CD4-positive, alpha-beta memory T cell (primary cell): ENCODE measurements around the gene ITM2C. TPM values are rescaled to one million over a fixed set of nuclear protein-coding genes. Genes with fewer than 3 reads are reported as not detected.
A peak's percentile ranks its signal among the peaks of the same experiment; 100 is the strongest.

Source experiments
- CTCF ChIA-PET: fragments of 350-600 bp; sonication (Branson Sonifier 250); formaldehyde crosslinking; loops from one replicate; lab custom pipeline; 2021; ENCODE audit warnings: inconsistent platforms; ENCODE audit not compliant: partially characterized antibody; lab: Charles Lee
- POLR2A ChIA-PET: fragments of 350-600 bp; sonication (Branson Sonifier 250); formaldehyde crosslinking; loops from one replicate; lab custom pipeline; 2021; ENCODE audit not compliant: partially characterized antibody; lab: Charles Lee
- DNase-seq, 5 donors: peaks; one replicate each; pipeline versions ENCODE4 v3.0.0 to v3.0.0-alpha.2; 2020 to 2022; ENCODE audit warnings: mixed read lengths in 1 of 5
- H3K27ac ChIP-seq: one replicate; pipeline ENCODE4 v1.7.0; 2013; ENCODE audit warnings: low read depth, low read length
- H3K27me3 ChIP-seq: 2 replicates; pipeline ENCODE4 v1.7.0; 2013; ENCODE audit warnings: mild to moderate bottlenecking, low read length, moderate library complexity; ENCODE audit not compliant: insufficient read depth
- H3K36me3 ChIP-seq: 2 replicates; pipeline ENCODE4 v1.7.0; 2013; ENCODE audit warnings: mild to moderate bottlenecking, low read length, moderate library complexity; ENCODE audit not compliant: insufficient read depth
- H3K4me1 ChIP-seq: 2 replicates; pipeline ENCODE4 v1.7.0; 2013; ENCODE audit warnings: mild to moderate bottlenecking, low read length, moderate library complexity; ENCODE audit not compliant: insufficient read depth
- H3K4me3 ChIP-seq, 2 donors: one replicate each; pipeline ENCODE4 v1.7.0; 2013; ENCODE audit warnings: low read length in 2 of 2, mild to moderate bottlenecking in 1 of 2
- H3K9me3 ChIP-seq, 2 donors: one replicate each; pipeline ENCODE4 v1.7.0; 2013; ENCODE audit warnings: low read length in 2 of 2, control low read depth in 1 of 2; ENCODE audit not compliant: control insufficient read depth in 1 of 2
- H3K27ac Mint-ChIP-seq, 7 donors: one replicate each; pipeline ENCODE4 v1.8.0; 2020 to 2021; ENCODE audit warnings: mixed read lengths in 7 of 7, mild to moderate bottlenecking in 6 of 7, inconsistent platforms in 3 of 7, moderate library complexity in 3 of 7
- H3K27me3 Mint-ChIP-seq, 2 donors: one replicate each; pipeline ENCODE4 v1.8.0; 2020 to 2021; ENCODE audit warnings: mixed read lengths in 2 of 2
- H3K36me3 Mint-ChIP-seq, 2 donors: one replicate each; pipeline ENCODE4 v1.8.0; 2020 to 2021; ENCODE audit warnings: mixed read lengths in 2 of 2, inconsistent platforms in 1 of 2, mild to moderate bottlenecking in 1 of 2
- H3K4me1 Mint-ChIP-seq, 4 donors: one replicate each; pipeline ENCODE4 v1.8.0; 2020 to 2021; ENCODE audit warnings: mixed read lengths in 4 of 4, mild to moderate bottlenecking in 1 of 4
- H3K4me3 Mint-ChIP-seq, 8 donors: one replicate each; pipeline ENCODE4 v1.8.0; 2020 to 2021; ENCODE audit warnings: mixed read lengths in 8 of 8, mild to moderate bottlenecking in 7 of 8, moderate library complexity in 6 of 8, inconsistent platforms in 3 of 8
- H3K9me3 Mint-ChIP-seq, 8 donors: one replicate each; pipeline ENCODE4 v1.8.0; 2020 to 2021; ENCODE audit warnings: mixed read lengths in 8 of 8, mild to moderate bottlenecking in 5 of 8, inconsistent platforms in 3 of 8, moderate library complexity in 1 of 8
- intact Hi-C: fragments of 100-400 bp; cut with micrococcal nuclease; formaldehyde crosslinking; loops from one replicate; pipeline ENCODE4 v1.15.1; 2023
- polyA plus RNA-seq, 2 donors: library from polyadenylated mRNA; unstranded; fragments of 300-500 nt; fragmentation: Illumina TruSeq; gene quantifications; one replicate each; pipeline ENCODE4 v1.2.3, GENCODE V29; 2021
- total RNA-seq, 2 experiments: library from RNA; stranded (reverse); gene quantifications; one replicate each; pipeline ENCODE4 v1.2.3, GENCODE V29; 2021

The ITM2C gene
- total and polyA plus RNA-seq, 4 experiments from 2014 or later, result 24.1 to 40.8 (median 28.4) TPM

DNA sequence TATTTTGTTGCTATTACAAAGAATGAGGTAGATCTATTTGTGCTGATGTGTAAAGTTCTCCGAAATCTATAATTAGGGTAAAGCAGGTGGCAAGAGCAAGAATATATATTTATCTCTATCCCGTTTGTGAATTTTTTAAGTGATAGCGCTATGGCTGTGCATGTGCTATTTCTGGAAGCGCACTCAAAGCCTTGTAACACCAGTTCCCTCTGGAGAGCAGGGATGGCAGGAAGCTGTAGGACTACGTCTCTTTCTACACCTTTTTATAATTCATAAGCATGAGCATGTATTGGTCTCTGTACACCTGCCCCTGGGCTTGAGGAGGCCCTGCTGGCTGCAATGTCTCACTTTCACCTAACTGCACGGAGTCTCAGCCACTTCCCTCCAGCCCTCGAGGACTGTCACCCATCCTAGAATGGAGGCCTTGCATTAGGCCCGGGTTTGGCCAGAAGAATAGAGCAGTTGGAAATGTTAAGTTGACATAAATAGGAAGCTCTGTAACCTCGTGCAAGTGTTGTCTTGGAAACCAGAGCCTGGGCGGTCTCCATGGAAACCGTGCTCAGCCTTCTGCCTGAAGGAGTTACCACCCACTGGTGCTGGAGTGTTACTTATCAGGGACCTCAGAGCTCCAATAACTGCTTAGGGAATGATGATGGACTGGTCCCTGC lies 20.9 kb downstream of the ITM2C start:
- Mint-ChIP-seq H3K27me3 (no peaks in the 10 kb centered on the region), H3K27ac (no peak overlapping the region), H3K4me1 (peaks cover 0 to 11% (median 4%) of the 10 kb centered on the region in 4 donors), H3K9me3 (no peaks in the 10 kb centered on the region), H3K4me3 (no peak overlapping the region), H3K36me3 (no peaks in the 10 kb centered on the region)
- no peak overlapping the region for H3K27ac ChIP-seq
- intact Hi-C loops, result no loop called here
- no peaks in the 10 kb centered on the region for H3K9me3 ChIP-seq
- no peaks in the 10 kb centered on the region for H3K27me3 ChIP-seq
- H3K4me3 ChIP-seq, result no peak overlapping the region
- no peaks in the 10 kb centered on the region for H3K4me1 ChIP-seq
- H3K36me3 ChIP-seq, result no peaks in the 10 kb centered on the region
- DNase-seq, result no peak
- ChIA-PET POLR2A (no interaction called here), CTCF (interaction anchor here (1.3 kb wide), 1 partner anchor 102 kb away, joined by 3 read pairs; no protein-coding TSS in a partner anchor)

DNA sequence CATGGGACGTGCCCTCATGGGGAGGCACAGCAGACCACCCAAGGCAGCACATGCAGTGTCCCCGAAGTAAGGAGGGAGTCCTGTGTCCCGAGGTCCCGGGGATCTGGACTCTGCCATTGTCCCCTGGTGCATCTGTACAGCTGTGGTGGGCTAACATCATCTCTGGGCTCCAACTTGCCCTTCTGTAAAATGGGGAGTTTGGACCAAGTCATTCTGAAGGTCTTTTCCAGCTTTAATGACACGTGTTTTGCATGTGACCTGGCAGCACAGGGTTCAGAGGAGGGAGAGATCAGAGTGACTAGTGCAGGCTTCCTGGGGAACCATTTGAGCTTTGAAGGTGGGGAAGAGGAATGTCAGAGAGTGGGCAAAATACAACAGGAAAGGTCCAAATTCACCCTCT lies 21.5 kb downstream of the ITM2C start:
- H3K9me3 Mint-ChIP-seq, result no peaks in the 10 kb centered on the region
- H3K4me1 ChIP-seq, result no peaks in the 10 kb centered on the region
- no peaks in the 10 kb centered on the region for H3K27me3 ChIP-seq
- H3K27ac ChIP-seq, result no peak overlapping the region
- no peak overlapping the region for H3K4me3 ChIP-seq
- H3K9me3 ChIP-seq, result no peaks in the 10 kb centered on the region
- DNase-seq, result no peak
- no peak overlapping the region for H3K27ac Mint-ChIP-seq
- ChIA-PET CTCF (interaction anchor here (1.3 kb wide), 1 partner anchor 101 kb away, joined by 3 read pairs; no protein-coding TSS in a partner anchor), POLR2A (no interaction called here)
- peaks cover 0 to 11% (median 4%) of the 10 kb centered on the region in 4 donors for H3K4me1 Mint-ChIP-seq
- intact Hi-C loops, result no loop called here
- H3K27me3 Mint-ChIP-seq, result peaks cover 0 to under 1% of the 10 kb centered on the region in 2 donors
- H3K4me3 Mint-ChIP-seq, result no peak overlapping the region
- H3K36me3 Mint-ChIP-seq, result no peaks in the 10 kb centered on the region
- H3K36me3 ChIP-seq, result no peaks in the 10 kb centered on the region

DNA sequence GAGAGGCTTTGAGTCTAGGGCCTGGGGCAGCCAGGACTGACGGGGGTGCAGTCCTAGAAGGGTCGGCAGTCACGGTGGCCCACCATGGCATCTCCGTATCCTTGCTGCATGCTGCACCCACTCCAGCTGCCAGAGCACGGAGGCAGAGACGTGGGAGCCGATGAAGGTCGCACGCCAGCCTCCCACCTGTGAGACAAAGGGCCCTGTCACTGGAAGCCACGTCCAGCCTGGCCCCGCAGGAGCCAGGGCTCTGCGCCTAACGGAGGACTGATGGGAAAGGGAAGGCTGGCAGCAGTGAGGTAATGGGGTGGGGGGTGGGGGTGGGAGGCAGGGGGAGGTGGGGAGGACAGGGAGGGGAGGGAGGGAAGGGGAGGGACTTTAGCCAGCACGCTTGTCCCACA lies 21.9 kb downstream of the ITM2C start:
- ChIA-PET CTCF (no interaction called here), POLR2A (no interaction called here)
- Histone ChIP-seq H3K36me3 (no peaks in the 10 kb centered on the region), H3K4me3 (no peak overlapping the region), H3K27me3 (no peaks in the 10 kb centered on the region), H3K9me3 (no peaks in the 10 kb centered on the region), H3K4me1 (no peaks in the 10 kb centered on the region), H3K27ac (no peak overlapping the region)
- Mint-ChIP-seq H3K4me1 (peaks cover 0 to 11% (median 4%) of the 10 kb centered on the region in 4 donors), H3K27ac (no peak overlapping the region), H3K4me3 (no peak overlapping the region), H3K27me3 (peaks cover 0 to 3% of the 10 kb centered on the region in 2 donors), H3K36me3 (no peaks in the 10 kb centered on the region), H3K9me3 (no peaks in the 10 kb centered on the region)
- no peak for DNase-seq
- intact Hi-C loops, result no loop called here

DNA sequence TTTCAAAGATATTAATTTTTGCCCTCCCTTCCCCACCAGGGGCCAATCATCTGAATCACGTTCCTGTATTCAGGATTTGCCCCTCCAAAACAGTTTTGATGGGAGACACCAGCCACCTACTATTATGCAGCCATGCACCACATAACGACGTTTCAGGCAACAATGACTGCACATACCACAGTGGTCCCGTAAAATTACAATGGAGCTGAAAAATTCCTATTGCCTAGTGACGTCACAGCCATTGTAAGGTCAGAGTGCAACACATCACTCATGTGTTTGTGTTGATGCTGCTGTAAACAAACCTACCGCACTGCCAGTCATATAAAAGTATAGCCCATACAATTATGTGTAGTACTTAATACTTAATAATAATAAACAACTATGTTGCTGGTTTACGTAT lies 22.6 kb downstream of the ITM2C start:
- Histone ChIP-seq H3K36me3 (no peaks in the 10 kb centered on the region), H3K27ac (no peak overlapping the region), H3K4me1 (no peaks in the 10 kb centered on the region), H3K9me3 (no peaks in the 10 kb centered on the region), H3K27me3 (no peaks in the 10 kb centered on the region), H3K4me3 (no peak overlapping the region)
- Mint-ChIP-seq H3K9me3 (peaks cover 0 to 2% (median 0%) of the 10 kb centered on the region in 8 donors), H3K4me3 (no peak overlapping the region), H3K27ac (no peak overlapping the region), H3K36me3 (no peaks in the 10 kb centered on the region), H3K4me1 (peaks cover 0 to 11% (median 4%) of the 10 kb centered on the region in 4 donors), H3K27me3 (peaks cover 0 to 4% of the 10 kb centered on the region in 2 donors)
- intact Hi-C loops, result no loop called here
- no peak for DNase-seq
- CTCF ChIA-PET, result interaction anchor here (1.5 kb wide), 1 partner anchor 100 kb away, joined by 6 read pairs; no protein-coding TSS in a partner anchor
- POLR2A ChIA-PET, result no interaction called here

DNA sequence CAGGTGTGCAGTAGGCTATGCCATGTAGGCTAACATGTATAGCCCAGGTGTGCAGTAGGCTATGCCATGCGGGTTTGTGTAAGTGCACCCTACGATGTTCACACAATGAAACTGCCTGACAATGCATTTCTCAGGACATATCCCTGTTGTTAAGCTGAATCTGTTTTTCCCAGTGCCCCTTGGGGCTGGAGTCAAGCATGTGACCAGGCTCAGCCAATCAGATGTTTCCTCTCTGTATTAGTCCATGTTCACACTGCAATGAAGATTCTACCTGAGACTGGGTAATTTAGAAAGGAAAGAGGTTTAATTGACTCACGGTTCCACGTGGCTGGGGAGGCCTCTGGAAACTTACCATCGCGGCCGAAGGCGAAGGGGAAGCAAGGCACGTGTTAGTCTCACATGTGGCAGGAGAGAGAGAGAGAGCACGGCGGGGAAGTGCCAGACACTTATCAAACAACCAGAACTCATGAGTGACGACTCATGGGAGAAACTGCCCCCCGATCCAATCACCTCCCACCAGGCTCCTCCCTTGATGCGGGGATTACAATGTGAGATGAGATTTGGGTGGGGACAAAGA lies 24.2 kb downstream of the ITM2C start:
- CTCF ChIA-PET, result interaction anchor here (0.6 to 1.5 kb wide), 2 partner anchors 20 to 99 kb away, joined by 3 to 6 read pairs; no protein-coding TSS in a partner anchor
- H3K4me3 Mint-ChIP-seq, result no peak overlapping the region
- Histone ChIP-seq H3K27me3 (no peaks in the 10 kb centered on the region), H3K9me3 (no peaks in the 10 kb centered on the region), H3K27ac (no peak overlapping the region), H3K4me1 (no peaks in the 10 kb centered on the region), H3K36me3 (no peaks in the 10 kb centered on the region), H3K4me3 (no peak overlapping the region)
- intact Hi-C loops, result no loop called here
- H3K36me3 Mint-ChIP-seq, result no peaks in the 10 kb centered on the region
- POLR2A ChIA-PET, result no interaction called here
- DNase-seq, result no peak
- peaks cover 8 to 10% of the 10 kb centered on the region in 2 donors for H3K27me3 Mint-ChIP-seq
- no peak overlapping the region for H3K27ac Mint-ChIP-seq
- peaks cover 0 to 4% (median 0%) of the 10 kb centered on the region in 8 donors for H3K9me3 Mint-ChIP-seq
- peaks cover 0 to 2% (median 0%) of the 10 kb centered on the region in 4 donors for H3K4me1 Mint-ChIP-seq

DNA sequence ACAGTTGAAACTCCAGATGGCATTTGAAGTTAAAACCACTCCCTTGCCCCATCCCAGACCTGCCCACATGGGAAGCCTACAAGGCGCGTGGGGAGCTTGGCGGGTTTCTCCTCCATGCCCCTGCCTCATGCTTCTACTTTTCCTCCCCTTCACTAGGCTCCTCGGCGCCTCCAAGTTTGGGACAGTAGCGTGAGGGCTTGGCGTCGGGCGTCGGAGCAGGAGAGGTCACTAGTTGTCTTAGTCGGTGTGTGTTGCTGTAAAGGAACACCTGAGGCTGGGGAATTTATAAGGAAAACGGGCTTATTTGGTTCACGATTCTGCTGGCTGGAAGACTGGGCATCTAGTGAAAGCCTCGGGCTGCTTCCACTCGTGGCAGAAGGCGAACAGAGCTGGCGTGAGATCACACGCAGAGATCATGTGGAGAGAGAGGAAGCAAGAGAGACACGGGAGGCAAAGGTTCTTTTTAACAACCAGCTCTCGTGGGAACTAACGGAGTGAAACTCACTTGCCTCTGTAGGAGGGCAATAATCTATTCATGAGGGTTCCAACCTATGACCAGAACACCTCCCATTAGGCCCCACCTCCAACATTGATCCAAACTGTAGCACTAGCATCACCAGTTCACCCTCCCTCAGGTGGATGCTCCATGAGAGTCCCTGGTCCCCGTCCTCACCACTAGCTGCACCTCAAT lies 25.3 kb downstream of the ITM2C start:
- Histone ChIP-seq H3K36me3 (no peaks in the 10 kb centered on the region), H3K27ac (no peak overlapping the region), H3K4me1 (peaks cover 7% of the 10 kb centered on the region), H3K9me3 (no peaks in the 10 kb centered on the region), H3K4me3 (no peak overlapping the region), H3K27me3 (no peaks in the 10 kb centered on the region)
- Mint-ChIP-seq H3K27me3 (peaks cover 8 to 12% of the 10 kb centered on the region in 2 donors), H3K4me3 (no peak overlapping the region), H3K4me1 (peaks cover 3 to 5% (median 4%) of the 10 kb centered on the region in 4 donors), H3K36me3 (no peaks in the 10 kb centered on the region), H3K27ac (peak overlapping the region in 1 of 7 donors; percentile 51), H3K9me3 (peaks cover 0 to 4% (median 0%) of the 10 kb centered on the region in 8 donors)
- CTCF ChIA-PET, result no interaction called here
- DNase-seq, result no peak
- intact Hi-C loops, result no loop called here
- POLR2A ChIA-PET, result no interaction called here

DNA sequence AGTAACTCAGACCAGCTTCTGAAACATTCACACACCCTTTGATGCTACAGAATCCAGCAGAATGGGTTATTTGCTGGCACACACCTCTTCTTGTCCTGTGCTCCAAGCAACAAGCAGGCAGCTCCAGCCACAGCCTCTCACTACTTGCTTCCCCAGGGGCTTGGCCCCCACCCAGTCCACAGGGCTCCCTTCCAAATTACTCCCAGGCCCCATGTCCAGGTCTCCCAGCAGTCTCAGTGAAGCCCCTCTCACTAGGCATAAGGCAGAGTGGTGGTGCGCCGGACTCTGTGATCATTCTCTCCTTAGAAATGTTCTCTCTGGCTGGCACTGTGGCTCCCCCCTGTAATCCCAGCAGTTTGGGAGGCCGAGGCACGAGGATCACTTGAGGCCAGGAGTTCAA lies 25.9 kb downstream of the ITM2C start:
- Histone ChIP-seq H3K27me3 (no peaks in the 10 kb centered on the region), H3K36me3 (no peaks in the 10 kb centered on the region), H3K4me3 (no peak overlapping the region), H3K9me3 (no peaks in the 10 kb centered on the region), H3K27ac (no peak overlapping the region), H3K4me1 (peaks cover 7% of the 10 kb centered on the region)
- Mint-ChIP-seq H3K4me1 (peaks cover 3 to 5% (median 4%) of the 10 kb centered on the region in 4 donors), H3K27ac (no peak overlapping the region), H3K9me3 (peaks cover 0 to 4% (median 0%) of the 10 kb centered on the region in 8 donors), H3K27me3 (peaks cover 8 to 12% of the 10 kb centered on the region in 2 donors), H3K4me3 (no peak overlapping the region), H3K36me3 (no peaks in the 10 kb centered on the region)
- POLR2A ChIA-PET, result no interaction called here
- CTCF ChIA-PET, result no interaction called here
- DNase-seq, result no peak
- intact Hi-C loops, result no loop called here
